HEK293 (cell line): ENCODE results near the gene TRAPPC6A.
"Not testable (repeated sequence)": the region's sequence is repeated elsewhere in the genome, so short reads cannot be mapped to it uniquely, and the experiment has no call there.

Source experiments
- CTCF ChIA-PET: fragments of 350-600 bp; formaldehyde crosslinking; extraction: SDS; loops from one replicate; lab custom pipeline; 2021; ENCODE audit warnings: antibody characterized with exemption; lab: Yijun Ruan, JAX
- POLR2A ChIA-PET: fragments of 300-600 bp; formaldehyde crosslinking; extraction: SDS; loops from one replicate; lab custom pipeline; 2020; ENCODE audit warnings: antibody characterized with exemption, inconsistent platforms; lab: Yijun Ruan, JAX
- H3K27ac ChIP-seq: fragments of 200-500 bp; sonication (Bioruptor generic); 2 replicates; pipeline ENCODE4 v1.5.1; 2014; ENCODE audit warnings: low read depth, low read length, control low read depth, inconsistent platforms; ENCODE audit errors: extremely low read depth
- H3K36me3 ChIP-seq, 2 experiments: fragments of 200-500 bp in 1 of 2; sonication (Bioruptor generic) in 1 of 2; 1 replicate in 1 of 2; 2 replicates in 1 of 2; pipeline ENCODE4 v1.5.1; 2014 to 2017; ENCODE audit warnings: inconsistent platforms in 2 of 2, low read length in 2 of 2; ENCODE audit not compliant: control insufficient read depth in 2 of 2, insufficient read depth in 1 of 2
- H3K4me1 ChIP-seq: fragments of 200-500 bp; sonication (Bioruptor generic); 2 replicates; pipeline ENCODE4 v1.5.1; 2014; ENCODE audit warnings: mild to moderate bottlenecking, low read length, inconsistent platforms; ENCODE audit not compliant: control insufficient read depth, insufficient read depth
- H3K4me3 ChIP-seq: 2 replicates; pipeline ENCODE4 v1.5.1; 2011; ENCODE audit warnings: low read depth, mild to moderate bottlenecking, control low read depth, low read length, moderate library complexity
- H3K9me3 ChIP-seq: fragments of 200-500 bp; sonication (Bioruptor generic); 2 replicates; pipeline ENCODE4 v1.5.1; 2014; ENCODE audit warnings: low read depth, low read length, inconsistent platforms; ENCODE audit not compliant: control insufficient read depth, insufficient read depth
- EGR2 ChIP-seq: fragments of 450-650 bp; formaldehyde crosslinking; IDR thresholded peaks from 2 replicates; pipeline ENCODE4 v1.5.1; 2016; ENCODE audit warnings: low read depth, missing biosample characterization, missing genetic modification characterization
- MYNN ChIP-seq: fragments of 450-650 bp; formaldehyde crosslinking; IDR thresholded peaks from 2 replicates; pipeline ENCODE4 v1.5.1; 2016; ENCODE audit warnings: missing biosample characterization, missing genetic modification characterization, borderline replicate concordance
- TRIM28 ChIP-seq: IDR thresholded peaks from 2 replicates; pipeline ENCODE4 v1.6.1; 2011; ENCODE audit warnings: low read length, control low read depth, borderline replicate concordance
- ZFHX2 ChIP-seq: fragments of 450-650 bp; formaldehyde crosslinking; conservative IDR thresholded peaks from 2 replicates; pipeline ENCODE4 v1.5.1; 2016; ENCODE audit warnings: missing biosample characterization, missing genetic modification characterization
- ZIC2 ChIP-seq: fragments of 450-650 bp; formaldehyde crosslinking; IDR thresholded peaks from 2 replicates; pipeline ENCODE4 v1.5.1; 2016; ENCODE audit warnings: missing biosample characterization, missing genetic modification characterization
- ZNF302 ChIP-seq: fragments of 450-650 bp; formaldehyde crosslinking; IDR thresholded peaks from 2 replicates; pipeline ENCODE4 v1.5.1; 2016; ENCODE audit warnings: missing biosample characterization, missing genetic modification characterization, low read depth
- ZNF341 ChIP-seq: fragments of 450-650 bp; formaldehyde crosslinking; IDR thresholded peaks from 2 replicates; pipeline ENCODE4; 2016; ENCODE audit warnings: low read depth, missing biosample characterization, missing genetic modification characterization
- ZSCAN30 ChIP-seq: fragments of 450-650 bp; IDR thresholded peaks from 2 replicates; pipeline ENCODE4 v1.5.1; 2018; ENCODE audit warnings: missing biosample characterization, mild to moderate bottlenecking, missing genetic modification characterization, moderate library complexity
- TF ChIP-seq, protein P1 (sequence below): fragments of 450-650 bp; formaldehyde crosslinking; conservative IDR thresholded peaks from 2 replicates; pipeline ENCODE4 v1.5.1; 2016; ENCODE audit warnings: low read depth, missing biosample characterization, missing genetic modification characterization
- TF ChIP-seq, protein P2 (sequence below): fragments of 450-650 bp; formaldehyde crosslinking; IDR thresholded peaks from 2 replicates; pipeline ENCODE4 v1.5.1; 2016; ENCODE audit warnings: missing biosample characterization, missing genetic modification characterization, borderline replicate concordance
- TF ChIP-seq, protein P3 (sequence below): fragments of 450-650 bp; formaldehyde crosslinking; IDR thresholded peaks from 2 replicates; pipeline ENCODE4 v1.5.1; 2016; ENCODE audit warnings: missing biosample characterization, missing genetic modification characterization

The TRAPPC6A gene

DNA sequence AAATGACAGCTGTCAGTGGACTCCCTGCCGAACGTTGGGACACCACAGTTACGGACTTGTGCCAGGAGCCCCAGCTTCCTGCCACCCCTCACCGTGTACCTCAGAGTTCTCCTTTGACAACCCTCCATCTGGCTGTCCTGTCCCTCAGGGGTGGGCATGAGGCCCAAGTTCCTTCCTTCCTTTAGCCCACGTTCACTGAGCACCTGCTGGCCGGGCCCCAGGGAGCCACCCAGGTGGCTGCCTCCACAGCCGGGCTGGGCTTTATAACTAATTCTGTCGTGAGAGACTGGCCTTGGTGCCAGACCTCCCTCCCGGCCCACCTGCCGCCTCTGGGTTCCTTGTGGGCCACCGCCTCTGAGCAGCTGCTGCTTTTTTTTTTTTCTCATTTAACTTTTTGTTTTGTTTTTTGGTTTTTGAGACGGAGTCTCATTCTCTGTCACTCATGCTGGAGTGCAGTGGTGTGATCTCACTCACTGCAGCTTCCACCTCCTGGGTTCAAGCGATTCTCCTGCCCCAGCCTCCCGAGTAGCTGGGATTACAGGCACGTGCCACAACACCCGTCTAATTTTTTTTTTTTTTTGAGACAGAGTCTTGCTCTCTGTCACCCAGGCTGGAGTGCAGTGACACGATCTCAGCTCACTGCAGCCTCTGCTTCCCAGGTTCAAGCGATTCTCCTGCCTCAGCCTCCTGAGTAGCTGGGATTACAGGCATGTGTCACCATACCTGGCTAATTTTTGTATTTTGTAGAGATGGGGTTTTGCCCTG lies 59.3 kb downstream of the TRAPPC6A start:
- not testable (repeated sequence) for H3K4me3 ChIP-seq, H3K27ac ChIP-seq, H3K9me3 ChIP-seq, H3K36me3 ChIP-seq
- CTCF ChIA-PET, result interaction anchor here (0.6 to 1.1 kb wide), 4 partner anchors 13 to 25 kb away, joined by 3 to 4 read pairs (median 4); no protein-coding TSS in a partner anchor
- peak; percentile 29; the same call in 1 of the 2 replicates for TF ChIP-seq EGR2 (tag by site-specific recombination)
- TF ChIP-seq ZFHX2 (tag by site-specific recombination), result peak; percentile 51
- TF ChIP-seq ZIC2 (tag by site-specific recombination), result peak; percentile 75
- H3K4me1 ChIP-seq, result peaks cover 22% of the 10 kb centered on the region
- POLR2A ChIA-PET, result interaction anchor here (0.5 to 1.3 kb wide), 2 partner anchors 27 to 1243 kb away, joined by 4 to 7 read pairs; no protein-coding TSS in a partner anchor

DNA sequence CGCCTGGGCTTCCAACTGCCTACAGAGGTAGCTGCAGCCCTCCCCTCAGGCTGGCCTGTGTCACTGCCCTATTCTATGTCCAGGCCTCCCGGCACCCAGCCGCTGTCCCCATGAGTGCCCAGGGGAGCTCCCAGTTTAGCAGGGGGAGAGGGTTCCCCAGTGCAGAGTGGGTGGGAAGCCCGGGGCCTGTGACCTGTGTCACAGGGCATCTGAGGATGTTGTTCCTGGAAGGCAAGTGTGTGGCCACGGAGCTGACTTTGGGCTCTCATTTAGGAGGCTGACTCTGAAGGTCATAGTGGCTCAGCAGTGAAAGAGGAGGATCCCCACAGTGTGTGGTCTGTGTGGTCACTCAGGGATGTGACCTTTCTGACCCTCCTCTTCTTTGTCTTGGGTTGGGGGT lies 59.9 kb downstream of the TRAPPC6A start:
- CTCF ChIA-PET, result interaction anchor here (0.6 to 1.3 kb wide), 5 partner anchors 8 to 27 kb away, joined by 3 to 5 read pairs (median 4); no protein-coding TSS in a partner anchor
- no peak for TF ChIP-seq ZSCAN30 (tag by site-specific recombination)
- TF ChIP-seq MYNN (tag by site-specific recombination), result no peak
- TF ChIP-seq ZNF341 (tag by site-specific recombination), result no peak
- TF ChIP-seq, protein P1, sequence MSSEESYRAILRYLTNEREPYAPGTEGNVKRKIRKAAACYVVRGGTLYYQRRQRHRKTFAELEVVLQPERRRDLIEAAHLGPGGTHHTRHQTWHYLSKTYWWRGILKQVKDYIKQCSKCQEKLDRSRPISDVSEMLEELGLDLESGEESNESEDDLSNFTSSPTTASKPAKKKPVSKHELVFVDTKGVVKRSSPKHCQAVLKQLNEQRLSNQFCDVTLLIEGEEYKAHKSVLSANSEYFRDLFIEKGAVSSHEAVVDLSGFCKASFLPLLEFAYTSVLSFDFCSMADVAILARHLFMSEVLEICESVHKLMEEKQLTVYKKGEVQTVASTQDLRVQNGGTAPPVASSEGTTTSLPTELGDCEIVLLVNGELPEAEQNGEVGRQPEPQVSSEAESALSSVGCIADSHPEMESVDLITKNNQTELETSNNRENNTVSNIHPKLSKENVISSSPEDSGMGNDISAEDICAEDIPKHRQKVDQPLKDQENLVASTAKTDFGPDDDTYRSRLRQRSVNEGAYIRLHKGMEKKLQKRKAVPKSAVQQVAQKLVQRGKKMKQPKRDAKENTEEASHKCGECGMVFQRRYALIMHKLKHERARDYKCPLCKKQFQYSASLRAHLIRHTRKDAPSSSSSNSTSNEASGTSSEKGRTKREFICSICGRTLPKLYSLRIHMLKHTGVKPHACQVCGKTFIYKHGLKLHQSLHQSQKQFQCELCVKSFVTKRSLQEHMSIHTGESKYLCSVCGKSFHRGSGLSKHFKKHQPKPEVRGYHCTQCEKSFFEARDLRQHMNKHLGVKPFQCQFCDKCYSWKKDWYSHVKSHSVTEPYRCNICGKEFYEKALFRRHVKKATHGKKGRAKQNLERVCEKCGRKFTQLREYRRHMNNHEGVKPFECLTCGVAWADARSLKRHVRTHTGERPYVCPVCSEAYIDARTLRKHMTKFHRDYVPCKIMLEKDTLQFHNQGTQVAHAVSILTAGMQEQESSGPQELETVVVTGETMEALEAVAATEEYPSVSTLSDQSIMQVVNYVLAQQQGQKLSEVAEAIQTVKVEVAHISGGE, result no peak
- POLR2A ChIA-PET, result interaction anchor here (0.8 to 1.3 kb wide), 2 partner anchors 15 to 26 kb away, joined by 3 to 7 read pairs; no protein-coding TSS in a partner anchor
- Histone ChIP-seq H3K36me3 (no peaks in the 10 kb centered on the region; a peak in 1 of 3 replicates), H3K4me1 (peaks cover 23% of the 10 kb centered on the region), H3K9me3 (no peaks in the 10 kb centered on the region), H3K4me3 (no peak overlapping the region), H3K27ac (no peak overlapping the region)

DNA sequence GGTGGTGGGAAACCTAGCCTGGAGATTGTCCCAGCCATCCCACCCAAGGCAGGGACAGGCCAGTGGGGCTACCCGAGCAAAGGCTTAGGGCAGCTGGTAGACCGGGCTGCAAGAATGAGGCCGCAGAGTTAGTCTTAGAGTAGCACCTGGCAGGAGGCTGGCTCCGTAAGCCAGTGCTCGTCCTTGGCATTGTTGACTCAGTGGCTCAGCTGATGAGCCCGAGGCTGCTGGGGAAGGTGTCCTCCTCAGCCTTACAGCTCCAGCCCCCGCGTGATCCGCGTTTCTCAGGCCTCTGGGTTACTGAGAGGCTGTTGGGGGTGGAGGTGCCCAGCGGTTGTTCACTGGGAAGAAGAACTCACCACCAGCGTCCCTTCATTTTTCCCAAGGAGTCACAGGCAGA lies 60.4 kb downstream of the TRAPPC6A start:
- H3K9me3 ChIP-seq, result no peaks in the 10 kb centered on the region
- no peaks in the 10 kb centered on the region; a peak in 1 of 3 replicates for H3K36me3 ChIP-seq
- peaks cover 26% of the 10 kb centered on the region for H3K4me1 ChIP-seq
- TF ChIP-seq, protein P2, sequence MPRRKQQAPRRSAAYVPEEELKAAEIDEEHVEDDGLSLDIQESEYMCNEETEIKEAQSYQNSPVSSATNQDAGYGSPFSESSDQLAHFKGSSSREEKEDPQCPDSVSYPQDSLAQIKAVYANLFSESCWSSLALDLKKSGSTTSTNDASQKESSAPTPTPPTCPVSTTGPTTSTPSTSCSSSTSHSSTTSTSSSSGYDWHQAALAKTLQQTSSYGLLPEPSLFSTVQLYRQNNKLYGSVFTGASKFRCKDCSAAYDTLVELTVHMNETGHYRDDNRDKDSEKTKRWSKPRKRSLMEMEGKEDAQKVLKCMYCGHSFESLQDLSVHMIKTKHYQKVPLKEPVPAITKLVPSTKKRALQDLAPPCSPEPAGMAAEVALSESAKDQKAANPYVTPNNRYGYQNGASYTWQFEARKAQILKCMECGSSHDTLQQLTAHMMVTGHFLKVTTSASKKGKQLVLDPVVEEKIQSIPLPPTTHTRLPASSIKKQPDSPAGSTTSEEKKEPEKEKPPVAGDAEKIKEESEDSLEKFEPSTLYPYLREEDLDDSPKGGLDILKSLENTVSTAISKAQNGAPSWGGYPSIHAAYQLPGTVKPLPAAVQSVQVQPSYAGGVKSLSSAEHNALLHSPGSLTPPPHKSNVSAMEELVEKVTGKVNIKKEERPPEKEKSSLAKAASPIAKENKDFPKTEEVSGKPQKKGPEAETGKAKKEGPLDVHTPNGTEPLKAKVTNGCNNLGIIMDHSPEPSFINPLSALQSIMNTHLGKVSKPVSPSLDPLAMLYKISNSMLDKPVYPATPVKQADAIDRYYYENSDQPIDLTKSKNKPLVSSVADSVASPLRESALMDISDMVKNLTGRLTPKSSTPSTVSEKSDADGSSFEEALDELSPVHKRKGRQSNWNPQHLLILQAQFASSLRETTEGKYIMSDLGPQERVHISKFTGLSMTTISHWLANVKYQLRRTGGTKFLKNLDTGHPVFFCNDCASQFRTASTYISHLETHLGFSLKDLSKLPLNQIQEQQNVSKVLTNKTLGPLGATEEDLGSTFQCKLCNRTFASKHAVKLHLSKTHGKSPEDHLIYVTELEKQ (tag by site-specific recombination), result no peak
- TF ChIP-seq ZNF302 (tag by site-specific recombination) (no peak), TRIM28 (no peak)
- TF ChIP-seq, protein P3, sequence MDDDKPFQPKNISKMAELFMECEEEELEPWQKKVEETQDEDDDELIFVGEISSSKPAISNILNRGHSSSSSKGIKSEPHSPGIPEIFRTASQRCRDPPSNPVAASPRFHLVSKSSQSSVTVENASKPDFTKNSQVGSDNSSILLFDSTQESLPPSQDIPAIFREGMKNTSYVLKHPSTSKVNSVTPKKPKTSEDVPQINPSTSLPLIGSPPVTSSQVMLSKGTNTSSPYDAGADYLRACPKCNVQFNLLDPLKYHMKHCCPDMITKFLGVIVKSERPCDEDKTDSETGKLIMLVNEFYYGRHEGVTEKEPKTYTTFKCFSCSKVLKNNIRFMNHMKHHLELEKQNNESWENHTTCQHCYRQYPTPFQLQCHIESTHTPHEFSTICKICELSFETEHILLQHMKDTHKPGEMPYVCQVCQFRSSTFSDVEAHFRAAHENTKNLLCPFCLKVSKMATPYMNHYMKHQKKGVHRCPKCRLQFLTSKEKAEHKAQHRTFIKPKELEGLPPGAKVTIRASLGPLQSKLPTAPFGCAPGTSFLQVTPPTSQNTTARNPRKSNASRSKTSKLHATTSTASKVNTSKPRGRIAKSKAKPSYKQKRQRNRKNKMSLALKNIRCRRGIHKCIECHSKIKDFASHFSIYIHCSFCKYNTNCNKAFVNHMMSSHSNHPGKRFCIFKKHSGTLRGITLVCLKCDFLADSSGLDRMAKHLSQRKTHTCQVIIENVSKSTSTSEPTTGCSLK (tag by site-specific recombination), result no peak
- H3K4me3 ChIP-seq, result no peak overlapping the region
- ChIA-PET CTCF (interaction anchor here (0.7 to 1.3 kb wide), 3 partner anchors 9 to 26 kb away, joined by 3 to 5 read pairs (median 3); no protein-coding TSS in a partner anchor), POLR2A (interaction anchor here (0.8 to 1.3 kb wide), 2 partner anchors 14 to 26 kb away, joined by 3 to 7 read pairs; no protein-coding TSS in a partner anchor)
- H3K27ac ChIP-seq, result 0 out of 2 replicates have a peak overlapping the region, but pooled peaks have one; percentile 31
